ENCODE data around the gene ZHX3. TPM values are rescaled to one million over a fixed set of nuclear protein-coding genes. Genes with fewer than 3 reads are reported as not detected.
A peak's percentile ranks its signal among the peaks of the same experiment; 100 is the strongest.

ZHX3 gene
- total and polyA plus RNA-seq, 2 of the 13 experiments (the other 11 are each of a cell fraction or from before 2014, with no cell fraction given), result 8.4 to 11.7 TPM

DNA sequence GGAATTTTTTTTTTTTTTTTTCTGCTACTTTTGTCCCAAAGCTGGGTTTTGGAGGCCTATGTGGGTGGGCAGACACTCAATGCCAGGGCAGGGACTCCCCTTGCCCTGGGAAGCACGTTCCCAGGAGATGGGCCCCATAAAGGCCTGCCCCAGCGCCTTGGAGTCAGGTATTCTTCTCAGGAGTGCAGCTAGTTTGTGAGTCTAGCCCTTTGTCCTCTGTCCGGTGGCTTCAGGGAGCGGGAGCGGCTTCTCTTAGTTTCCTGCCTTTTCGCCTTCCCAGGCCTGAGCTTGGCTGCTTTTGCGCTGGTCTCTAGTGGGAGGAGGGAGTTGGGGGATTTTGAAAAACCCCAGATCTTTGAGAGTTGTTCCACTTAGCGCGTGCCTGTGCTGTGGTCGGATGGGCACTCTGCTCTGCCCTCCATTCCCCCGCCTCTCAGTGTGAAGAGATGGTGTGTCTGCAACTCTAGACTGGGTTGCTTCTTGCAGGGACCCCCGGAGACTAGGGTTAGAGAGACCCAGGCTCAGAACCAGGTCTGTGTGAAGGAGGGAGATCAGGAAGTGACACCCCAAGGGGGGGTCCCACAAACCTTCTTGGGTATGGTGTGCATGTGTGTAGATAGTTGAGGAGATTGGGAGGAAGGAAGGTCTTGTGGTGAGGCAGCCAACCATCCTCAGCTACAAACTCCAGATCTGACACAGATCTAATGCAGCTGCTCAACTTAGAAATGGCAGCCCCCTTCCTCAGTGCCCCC, 178.9 kb downstream of the ZHX3 start:
- H3K4me3 ChIP-seq (replicated peaks in 1 of 3; ENCODE audit: insufficient read depth in 1 of 3, low read depth in 2 of 3, low read length in 3 of 3), result peak overlapping the region; percentile 81 to 91 (median 85)
- peak; percentile 40 for DNase-seq (ENCODE audit: low spot score)
- BruUV-seq (replicated peaks), result TSS peak; percentile 42
- H2AFZ ChIP-seq (ENCODE audit: low read length), result no peak overlapping the region
- peaks cover 0 to 4% of the 10 kb centered on the region in 2 experiments; a peak in 3 of 5 replicates for H3K36me3 ChIP-seq (replicated peaks in 1 of 2; ENCODE audit: control insufficient read depth in 1 of 2, insufficient read depth in 2 of 2, low read length in 2 of 2)
- ChIA-PET POLR2A (interaction anchor here (0.7 to 2.1 kb wide), 6 partner anchors 8 to 202 kb away, joined by 3 to 13 read pairs (median 4); partner anchors contain the start of gene LPIN3), CTCF (ENCODE audit: low intra/inter-chr PET ratio, low total read pairs) (no interaction called here)
- peaks cover 76% of the 10 kb centered on the region for H3K4me1 ChIP-seq (ENCODE audit: insufficient read depth, low read length)
- peak overlapping the region; percentile 97 for H3K4me2 ChIP-seq (ENCODE audit: low read depth, low read length)
- H3K79me2 ChIP-seq (ENCODE audit: insufficient read depth, low read length), result peaks cover 62% of the 10 kb centered on the region
- no peaks in the 10 kb centered on the region for H3K9me3 ChIP-seq (ENCODE audit: low read length)
- no peaks in the 10 kb centered on the region for H3K27me3 ChIP-seq (ENCODE audit: control insufficient read depth in 1 of 2, insufficient read depth in 2 of 2, low read length in 2 of 2)
- no peak for ATAC-seq
- in situ Hi-C loops (cut with HindIII; ENCODE audit: extremely low pct_ligation_motif_present, low pct_unique_long_range_greater_than_20kb) (loop anchor here (10.0 kb wide), 1 partner anchor 196 kb away; no protein-coding TSS in a partner anchor), intact Hi-C loops (cut with micrococcal nuclease; ENCODE audit: unreplicated experiment) (loop anchor here (2.0 kb wide), 1 partner anchor 14 kb away; no protein-coding TSS in a partner anchor)
- 17% methylated on average over 12 of the region's 12 CpGs for WGBS (ENCODE audit: low lambda C conversion rate)
- peak; percentile 23 for FAIRE-seq
- peaks cover 5% of the 10 kb centered on the region for H4K20me1 ChIP-seq (ENCODE audit: insufficient read depth, low read length)
- peak overlapping the region; percentile 96 for H3K9ac ChIP-seq (ENCODE audit: insufficient read depth, low read depth, low read length)
- peak overlapping the region; percentile 85 for H3K27ac ChIP-seq (ENCODE audit: extremely low read length, insufficient read depth, low read length)
- TF ChIP-seq ETV6 (CRISPR knock-in tag; conservative IDR thresholded peaks at IDR 0.05) (no peak), ZNF160 (CRISPR knock-in tag; IDR thresholded peaks at IDR 0.05) (no peak), GTF3A (CRISPR knock-in tag; conservative IDR thresholded peaks at IDR 0.05) (no peak), ZBTB42 (CRISPR knock-in tag; IDR thresholded peaks at IDR 0.05) (no peak), KDM5B (CRISPR knock-in tag; IDR thresholded peaks at IDR 0.05; ENCODE audit: borderline replicate concordance) (peak; percentile 23), AKNA (CRISPR knock-in tag; IDR thresholded peaks at IDR 0.05; ENCODE audit: borderline replicate concordance) (no peak), ZNF124 (CRISPR knock-in tag; IDR thresholded peaks at IDR 0.05) (no peak), SRSF9 (IDR thresholded peaks at IDR 0.05; ENCODE audit: borderline replicate concordance, insufficient read depth, low read depth, low read length, poor library complexity, severe bottlenecking) (no peak), BORCS8-MEF2B (CRISPR knock-in tag; IDR thresholded peaks at IDR 0.05) (no peak; the same call in 1 of the 2 replicates), ZNF230 (CRISPR knock-in tag; IDR thresholded peaks at IDR 0.05) (peak; percentile 59; the same call in 1 of the 2 replicates), TERF1 (CRISPR knock-in tag; IDR thresholded peaks at IDR 0.05) (no peak)
- TF ChIP-seq, protein P1, sequence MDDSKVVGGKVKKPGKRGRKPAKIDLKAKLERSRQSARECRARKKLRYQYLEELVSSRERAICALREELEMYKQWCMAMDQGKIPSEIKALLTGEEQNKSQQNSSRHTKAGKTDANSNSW (CRISPR knock-in tag; IDR thresholded peaks at IDR 0.05; ENCODE audit: borderline replicate concordance), result no peak
